ENCODE data around the gene KLK11. TPM values are rescaled to one million over a fixed set of nuclear protein-coding genes. Genes with fewer than 3 reads are reported as not detected.

The KLK11 gene
- total and polyA plus RNA-seq, 2 of the 8 experiments (the other 6 are each of a cell fraction or from before 2014, with no cell fraction given) = 0.45 TPM; not detected in 1

GRCh38 chr19:51066393-51067186, 40.2 kb upstream of the KLK11 start (continued):
- TF ChIP-seq GTF2F1 (IDR thresholded peaks at IDR 0.05; ENCODE audit: borderline replicate concordance, low read depth, low read length) (no peak), EGR1 (IDR thresholded peaks at IDR 0.05; ENCODE audit: borderline replicate concordance, low read depth, low read length) (no peak), TCF12 (IDR thresholded peaks at IDR 0.05; ENCODE audit: low read depth, low read length) (no peak), TBP (IDR thresholded peaks at IDR 0.05; ENCODE audit: low read depth, low read length) (no peak)

Data from H1 (cell line).